Duodenal mucosa (tissue), 2 donors: ENCODE measurements around the gene SLAMF6.

Source experiments
- H3K27ac ChIP-seq: one replicate; pipeline ENCODE4 v1.7.0; 2013; ENCODE audit warnings: low read depth, low read length
- H3K27me3 ChIP-seq, 2 donors: one replicate each; pipeline ENCODE4 v1.7.0; 2013; ENCODE audit warnings: low read length in 2 of 2, control low read depth in 1 of 2; ENCODE audit not compliant: insufficient read depth in 2 of 2, control insufficient read depth in 1 of 2
- H3K36me3 ChIP-seq, 2 donors: one replicate each; pipeline ENCODE4 v1.7.0; 2013; ENCODE audit warnings: low read length in 2 of 2, control low read depth in 1 of 2; ENCODE audit not compliant: insufficient read depth in 2 of 2, control insufficient read depth in 1 of 2
- H3K4me1 ChIP-seq, 2 donors: one replicate each; pipeline ENCODE4 v1.7.0; 2013; ENCODE audit warnings: low read length in 2 of 2, control low read depth in 1 of 2; ENCODE audit not compliant: insufficient read depth in 2 of 2, control insufficient read depth in 1 of 2
- H3K4me3 ChIP-seq, 2 donors: one replicate each; pipeline ENCODE4 v1.7.0; 2013; ENCODE audit warnings: low read length in 2 of 2, low read depth in 1 of 2
- H3K9ac ChIP-seq, 2 donors: one replicate each; pipeline ENCODE4 v1.7.0; 2013; ENCODE audit warnings: low read length in 2 of 2, low read depth in 1 of 2
- H3K9me3 ChIP-seq, 2 donors: one replicate each; pipeline ENCODE4 v1.7.0; 2013; ENCODE audit warnings: low read length in 2 of 2, control low read depth in 1 of 2; ENCODE audit not compliant: control insufficient read depth in 1 of 2

The SLAMF6 gene

DNA sequence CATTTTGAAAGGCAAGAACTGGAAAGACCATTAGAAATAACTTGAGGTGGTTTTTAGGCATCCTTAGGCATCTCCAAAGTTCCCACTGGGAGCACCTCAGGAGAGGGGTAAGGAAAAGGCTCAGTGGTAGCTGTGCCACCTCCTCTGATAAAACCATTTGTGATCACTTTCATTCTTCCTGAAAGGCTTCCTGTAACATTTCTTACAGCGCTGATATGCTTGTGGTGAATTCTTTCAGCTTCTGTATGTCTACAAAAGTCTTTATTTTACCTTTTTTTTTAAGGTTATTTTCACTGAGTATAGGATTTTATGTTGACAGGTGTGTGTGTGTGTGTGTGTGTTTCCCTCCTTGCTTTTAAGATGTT, 67.9 kb downstream of the SLAMF6 start:
- no peak overlapping the region for H3K27ac ChIP-seq
- no peaks in the 10 kb centered on the region for H3K27me3 ChIP-seq
- H3K9ac ChIP-seq, result no peak overlapping the region
- peaks cover 0 to 5% of the 10 kb centered on the region in 2 donors for H3K4me1 ChIP-seq
- H3K9me3 ChIP-seq, result no peaks in the 10 kb centered on the region
- no peaks in the 10 kb centered on the region for H3K36me3 ChIP-seq
- no peak overlapping the region for H3K4me3 ChIP-seq

DNA sequence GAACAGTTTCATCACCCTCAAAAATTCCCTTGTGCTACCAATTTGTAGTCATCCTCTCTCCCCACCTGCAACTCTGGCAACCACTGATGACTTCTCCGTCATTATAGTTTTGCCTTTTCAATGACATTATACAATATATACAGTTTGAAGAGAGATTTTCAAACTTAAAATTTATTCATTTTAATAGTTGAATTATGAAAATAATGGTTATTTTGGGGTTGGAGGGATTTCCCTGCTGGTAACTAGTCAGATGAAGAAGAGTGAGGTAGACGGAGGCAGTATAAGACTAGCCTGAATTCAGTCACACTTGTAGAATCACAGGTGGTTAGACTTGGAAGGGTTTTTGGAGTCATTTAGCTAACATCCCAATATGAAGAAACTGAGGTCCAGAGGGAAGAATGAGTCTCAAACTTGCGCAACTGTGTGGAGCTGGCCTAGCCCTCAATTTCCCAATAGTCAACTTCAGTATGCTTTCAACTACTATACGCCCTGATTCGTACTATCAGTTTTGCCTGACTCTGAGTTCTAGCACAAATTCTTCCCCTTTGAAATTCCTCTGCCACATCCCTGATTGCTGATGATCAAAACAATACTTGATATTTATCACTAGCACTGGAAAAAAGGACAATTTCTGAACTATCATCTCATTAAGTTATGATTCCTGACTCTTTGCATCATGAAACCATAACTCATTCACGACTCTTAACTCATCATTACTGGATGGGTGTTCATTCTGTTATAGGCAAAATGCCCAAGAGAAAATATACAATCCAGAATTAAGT, 68.5 kb downstream of the SLAMF6 start:
- Histone ChIP-seq H3K27me3 (no peaks in the 10 kb centered on the region), H3K27ac (no peak overlapping the region), H3K9ac (no peak overlapping the region), H3K36me3 (no peaks in the 10 kb centered on the region), H3K9me3 (no peaks in the 10 kb centered on the region), H3K4me1 (peaks cover 0 to 5% of the 10 kb centered on the region in 2 donors), H3K4me3 (no peak overlapping the region)

DNA sequence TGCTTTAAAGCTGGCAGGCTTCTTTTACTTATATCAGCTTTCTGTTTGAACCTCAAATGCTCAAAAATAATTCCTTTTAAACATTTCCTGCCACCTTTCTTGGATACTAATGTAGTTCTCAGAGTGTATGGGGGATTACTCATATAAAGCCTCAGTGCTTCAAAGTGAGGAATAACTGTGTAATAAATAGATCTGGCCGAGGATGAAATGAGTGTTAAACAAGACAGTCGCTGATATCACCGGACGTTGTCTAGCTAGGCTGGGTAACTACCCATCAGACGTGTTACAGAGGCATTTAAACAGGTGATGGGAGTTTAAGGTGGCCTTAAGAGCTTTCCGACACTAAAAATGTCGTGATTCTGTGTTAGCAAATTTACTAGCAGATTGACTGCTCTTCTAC, 69.6 kb downstream of the SLAMF6 start:
- Histone ChIP-seq H3K4me3 (no peak overlapping the region), H3K9me3 (no peaks in the 10 kb centered on the region), H3K36me3 (no peaks in the 10 kb centered on the region), H3K4me1 (peaks cover 0 to 5% of the 10 kb centered on the region in 2 donors), H3K27ac (no peak overlapping the region), H3K9ac (no peak overlapping the region), H3K27me3 (no peaks in the 10 kb centered on the region)

DNA sequence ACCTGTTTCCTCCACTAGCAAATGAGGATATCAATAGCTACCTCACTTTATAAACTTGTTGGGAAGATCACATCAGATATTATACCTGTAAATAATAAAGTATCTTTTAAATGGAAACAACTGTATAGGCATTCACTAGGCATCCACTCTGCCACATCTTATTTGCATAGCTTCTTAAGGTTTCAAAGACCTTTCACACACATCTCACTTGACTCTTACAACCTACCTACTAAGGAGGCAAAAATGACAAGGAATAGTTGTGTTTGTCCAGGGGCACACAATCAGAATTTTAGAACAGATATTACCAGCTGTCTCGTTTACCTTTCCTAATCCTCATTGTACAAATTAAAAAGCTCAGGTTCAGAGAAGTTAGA, 71.2 kb downstream of the SLAMF6 start:
- Histone ChIP-seq H3K9ac (no peak overlapping the region), H3K36me3 (no peaks in the 10 kb centered on the region), H3K9me3 (no peaks in the 10 kb centered on the region), H3K27me3 (no peaks in the 10 kb centered on the region), H3K27ac (no peak overlapping the region), H3K4me3 (no peak overlapping the region), H3K4me1 (peaks cover 0 to 10% of the 10 kb centered on the region in 2 donors)

DNA sequence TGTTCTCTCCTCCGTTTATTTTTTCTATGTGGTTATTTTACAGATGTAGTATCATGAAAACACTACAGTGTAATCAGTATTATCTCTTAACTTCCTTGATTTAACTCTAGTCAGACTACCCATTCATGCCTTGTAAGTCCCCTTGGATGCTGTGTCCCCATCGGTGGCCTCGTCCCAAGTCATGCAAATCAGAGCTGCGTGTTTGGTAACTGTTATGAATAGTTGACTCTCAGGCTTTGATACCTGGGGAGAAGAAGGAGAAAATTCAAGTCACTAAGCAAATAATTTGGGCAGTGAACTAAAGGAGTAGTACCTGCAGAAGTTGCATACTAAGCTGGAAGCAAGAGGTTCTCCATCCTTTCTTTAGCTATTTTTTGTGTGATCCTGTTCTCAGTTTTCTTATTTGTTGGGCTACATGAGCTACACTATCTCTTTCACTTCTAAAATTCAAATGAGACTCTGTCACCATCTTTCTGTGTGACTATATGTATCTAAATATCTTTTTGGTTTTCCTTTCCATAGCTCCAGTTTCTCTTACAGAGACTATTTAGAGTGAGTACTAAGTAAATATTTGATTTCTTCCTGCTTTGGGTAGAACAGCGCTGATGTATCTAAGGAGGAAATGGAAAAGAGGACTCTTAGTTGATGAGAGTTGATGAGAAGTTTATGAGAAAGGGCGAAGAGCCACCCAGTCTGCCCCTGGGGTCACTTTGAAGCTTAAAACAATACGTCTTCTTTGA, 71.8 kb downstream of the SLAMF6 start:
- H3K9ac ChIP-seq, result no peak overlapping the region
- H3K9me3 ChIP-seq, result no peaks in the 10 kb centered on the region
- no peak overlapping the region for H3K27ac ChIP-seq
- H3K36me3 ChIP-seq, result no peaks in the 10 kb centered on the region
- H3K4me1 ChIP-seq, result peaks cover 0 to 10% of the 10 kb centered on the region in 2 donors
- no peak overlapping the region for H3K4me3 ChIP-seq
- no peaks in the 10 kb centered on the region for H3K27me3 ChIP-seq

DNA sequence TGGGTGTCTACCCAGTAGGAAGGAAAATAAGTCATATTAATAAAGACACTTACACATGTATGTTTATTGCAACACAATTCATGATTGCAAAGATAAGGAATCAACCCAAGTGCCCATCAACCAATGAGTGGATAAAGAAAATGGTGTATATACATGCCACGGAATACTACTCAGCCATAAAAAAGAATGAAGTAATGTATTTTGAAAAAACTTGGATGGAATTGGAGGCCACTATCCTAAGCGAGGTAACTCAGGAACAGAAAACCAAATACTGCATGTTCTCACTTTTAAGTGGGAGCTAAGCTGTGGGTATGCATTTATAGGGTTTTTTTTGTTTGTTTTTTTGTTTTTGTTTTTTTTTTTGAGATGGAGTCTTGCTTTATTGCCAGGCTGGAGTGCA, 73.6 kb downstream of the SLAMF6 start:
- no peaks in the 10 kb centered on the region for H3K27me3 ChIP-seq
- no peak overlapping the region for H3K9ac ChIP-seq
- no peaks in the 10 kb centered on the region for H3K9me3 ChIP-seq
- peaks cover 0 to 10% of the 10 kb centered on the region in 2 donors for H3K4me1 ChIP-seq
- H3K4me3 ChIP-seq, result no peak overlapping the region
- H3K36me3 ChIP-seq, result no peaks in the 10 kb centered on the region
- no peak overlapping the region for H3K27ac ChIP-seq

DNA sequence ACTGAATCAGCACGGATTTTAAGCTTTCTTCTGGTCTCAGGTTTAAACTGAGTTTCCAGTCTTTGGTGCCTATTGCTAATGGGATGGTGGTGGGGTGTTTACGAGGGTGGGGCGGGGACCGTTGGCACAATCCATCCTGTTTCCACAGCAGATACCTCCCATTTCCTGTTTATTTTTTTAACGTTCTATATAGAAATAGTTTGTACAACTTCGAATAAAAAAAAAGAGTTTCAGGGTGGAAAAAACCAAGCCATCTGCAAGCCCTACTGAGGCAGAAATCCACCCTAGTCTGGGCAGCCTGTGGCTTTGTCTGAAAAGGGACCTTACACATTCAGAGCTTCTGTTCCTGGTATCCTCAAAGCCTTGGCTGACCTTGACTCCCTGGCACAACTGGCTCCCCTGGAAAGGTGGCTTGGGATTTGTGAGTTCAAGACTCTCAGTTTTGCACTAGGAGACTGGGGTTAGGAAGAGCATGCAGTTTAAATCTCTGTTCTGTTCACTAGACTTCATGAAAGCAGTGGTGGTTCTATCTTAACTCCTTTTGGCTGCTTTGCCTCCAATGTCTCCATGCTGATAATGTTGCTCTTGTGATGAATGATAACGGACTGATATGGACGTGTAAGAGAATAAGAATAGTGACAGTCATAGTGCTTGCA, 76.0 kb downstream of the SLAMF6 start:
- Histone ChIP-seq H3K4me3 (no peak overlapping the region), H3K9me3 (no peaks in the 10 kb centered on the region), H3K27ac (no peak overlapping the region), H3K27me3 (no peaks in the 10 kb centered on the region), H3K36me3 (no peaks in the 10 kb centered on the region), H3K9ac (no peak overlapping the region), H3K4me1 (peaks cover 0 to 10% of the 10 kb centered on the region in 2 donors)

DNA sequence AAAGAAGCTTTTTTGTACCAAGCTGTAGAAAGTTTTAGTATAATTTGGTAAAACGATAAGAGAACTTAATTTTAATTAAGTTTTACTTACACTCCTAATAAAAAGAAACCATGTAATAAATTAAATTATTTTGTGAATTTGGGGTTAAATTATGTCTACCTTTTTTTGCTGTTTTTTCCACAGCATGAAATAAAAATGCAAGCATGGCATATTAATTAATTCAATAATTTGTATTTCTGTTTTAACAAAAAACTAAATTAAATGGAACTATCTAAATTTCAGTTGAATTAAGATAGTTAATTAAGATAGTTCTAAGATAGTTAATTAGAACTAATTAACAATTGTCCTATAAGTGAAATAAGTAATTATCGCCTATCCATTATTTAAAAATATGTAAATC, 83.3 kb downstream of the SLAMF6 start:
- no peaks in the 10 kb centered on the region for H3K36me3 ChIP-seq
- no peak overlapping the region for H3K4me3 ChIP-seq
- no peaks in the 10 kb centered on the region for H3K27me3 ChIP-seq
- H3K9ac ChIP-seq, result no peak overlapping the region
- H3K27ac ChIP-seq, result no peak overlapping the region
- H3K4me1 ChIP-seq, result peaks cover 7 to 14% of the 10 kb centered on the region in 2 donors
- H3K9me3 ChIP-seq, result no peaks in the 10 kb centered on the region

DNA sequence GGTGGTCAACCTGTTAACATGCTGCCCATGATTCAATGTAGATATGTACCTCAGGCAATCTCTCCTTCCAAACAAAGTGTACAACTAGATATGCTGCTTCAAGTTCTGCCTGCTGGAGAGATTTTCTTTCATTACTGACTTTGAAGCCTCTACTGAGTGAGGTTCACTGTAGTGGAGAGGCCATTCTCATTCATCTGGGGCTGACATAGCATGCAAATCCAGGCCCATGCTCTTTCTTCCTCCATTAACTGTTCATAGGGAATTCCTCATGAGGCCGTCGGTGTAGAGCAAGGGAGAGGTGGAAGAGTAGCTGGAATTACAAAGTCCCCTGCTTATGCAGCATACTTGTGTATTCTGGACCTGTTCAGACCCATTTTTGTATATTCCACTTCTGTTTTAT, 84.1 kb downstream of the SLAMF6 start:
- Histone ChIP-seq H3K36me3 (no peaks in the 10 kb centered on the region), H3K27me3 (no peaks in the 10 kb centered on the region), H3K9me3 (no peaks in the 10 kb centered on the region), H3K9ac (no peak overlapping the region), H3K4me3 (peak overlapping the region in 1 of 2 donors; percentile 67), H3K4me1 (peaks cover 7 to 14% of the 10 kb centered on the region in 2 donors), H3K27ac (no peak overlapping the region)

DNA sequence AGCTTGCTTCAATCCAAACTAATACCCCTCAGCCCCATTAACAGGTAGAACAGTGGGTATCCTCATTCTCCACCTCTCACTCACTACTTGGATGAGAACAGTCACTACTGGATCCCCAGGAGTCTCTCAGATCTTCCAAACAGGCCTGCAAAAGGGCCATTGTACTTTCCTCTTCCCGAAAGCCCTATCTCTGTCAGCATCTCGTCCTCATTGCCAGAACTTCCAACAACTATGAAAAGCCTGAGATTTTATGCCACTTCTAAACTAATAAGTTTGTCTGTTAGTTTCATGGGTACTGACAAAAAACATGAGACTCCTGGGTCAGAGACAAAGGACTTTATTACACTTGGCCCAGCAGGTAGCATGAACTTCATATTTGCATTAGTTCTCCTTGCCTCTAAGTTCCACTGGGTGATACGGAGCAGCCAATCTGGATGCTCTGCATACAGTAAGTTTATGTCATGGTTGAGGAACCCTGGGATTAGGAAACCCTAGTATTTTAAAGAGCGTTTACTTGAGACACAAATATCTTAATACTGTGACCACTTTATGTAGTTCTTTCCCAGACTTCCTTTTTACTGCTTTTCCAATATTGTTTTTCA, 84.6 kb downstream of the SLAMF6 start:
- Histone ChIP-seq H3K4me3 (peak overlapping the region; percentile 37 to 67), H3K27me3 (no peaks in the 10 kb centered on the region), H3K36me3 (no peaks in the 10 kb centered on the region), H3K4me1 (peaks cover 7 to 14% of the 10 kb centered on the region in 2 donors), H3K27ac (no peak overlapping the region), H3K9me3 (no peaks in the 10 kb centered on the region), H3K9ac (peak overlapping the region; percentile 60 to 63)
